GM12878 (cell line): Measurements from ENCODE around the gene SDK2. TPM values are rescaled to one million over a fixed set of nuclear protein-coding genes. Genes with fewer than 3 reads are reported as not detected.

ENCODE experiments used
- ATAC-seq: fragments of 200-7000 bp; cut with Tn5 transposase; 3 replicates; pipeline ENCODE4 v1.9.1; 2020; ENCODE audit warnings: mild to moderate bottlenecking, moderate library complexity
- BruUV-seq: library from RNA; stranded (reverse); fragments of 400-500 nt; replicated peaks from 2 replicates; lab custom pipeline; 2021; lab: Mats Ljungman, UMichigan
- CTCF ChIA-PET: fragments of 300-600 bp; sonication (Branson Sonifier 250); formaldehyde crosslinking; extraction: SDS; loops from one replicate; lab custom pipeline; 2021; ENCODE audit warnings: inconsistent platforms; lab: Yijun Ruan, JAX
- POLR2A ChIA-PET: fragments of 350-600 bp; formaldehyde crosslinking; extraction: SDS; loops from one replicate; lab custom pipeline; 2021; ENCODE audit warnings: inconsistent platforms; lab: Charles Lee
- RAD21 ChIA-PET: fragments of 300-600 bp; sonication (Branson Sonifier 250); formaldehyde crosslinking; loops from one replicate; lab custom pipeline; 2023; ENCODE audit warnings: antibody characterized with exemption; ENCODE audit not compliant: unreplicated experiment; lab: Charles Lee
- SMC1A ChIA-PET: fragments of 300-600 bp; sonication (Branson Sonifier 250); formaldehyde crosslinking; loops from one replicate; lab custom pipeline; 2023; ENCODE audit not compliant: unreplicated experiment, uncharacterized antibody; lab: Charles Lee
- DNase-seq: peaks from one replicate; pipeline ENCODE4 v3.0.0-alpha.2; 2011; ENCODE audit warnings: low read depth, low spot score
- FAIRE-seq: peaks from 3 replicates; lab custom pipeline; 2011; peaks lifted over from hg19 to GRCh38; lab: Jason Lieb, UNC
- H2AFZ ChIP-seq: 2 replicates; pipeline ENCODE4 v1.6.0; 2011; ENCODE audit warnings: low read depth, low read length, control low read depth; ENCODE audit not compliant: control insufficient read depth
- H3K27ac ChIP-seq: 2 replicates; pipeline ENCODE4 v1.5.1; 2011; ENCODE audit warnings: control low read depth; ENCODE audit not compliant: control insufficient read depth, insufficient read depth
- H3K27me3 ChIP-seq, 2 experiments: replicated peaks in 1 of 2; 2 replicates each; pipeline versions ENCODE4 v1.6.0 to v1.6.1; 2011; ENCODE audit warnings: low read length in 1 of 2; ENCODE audit not compliant: control insufficient read depth in 2 of 2, insufficient read depth in 2 of 2
- H3K36me3 ChIP-seq, 2 experiments: 2 replicates each; pipeline ENCODE4 v1.5.1; 2011; ENCODE audit warnings: low read length in 1 of 2; ENCODE audit not compliant: control insufficient read depth in 2 of 2, insufficient read depth in 2 of 2
- H3K4me1 ChIP-seq: 2 replicates; pipeline ENCODE4 v1.6.1; 2011; ENCODE audit warnings: mild to moderate bottlenecking, low read length, moderate library complexity, mixed read lengths; ENCODE audit not compliant: control insufficient read depth, insufficient read depth
- H3K4me2 ChIP-seq: 2 replicates; pipeline ENCODE4 v1.6.0; 2011; ENCODE audit warnings: control low read depth; ENCODE audit not compliant: control insufficient read depth, insufficient read depth
- H3K4me3 ChIP-seq: fragments of 200-600 bp; sonication (generic); 2 replicates; pipeline ENCODE4 v1.5.1; 2016
- H3K79me2 ChIP-seq: 2 replicates; pipeline ENCODE4 v1.6.0; 2011; ENCODE audit warnings: low read length; ENCODE audit not compliant: control insufficient read depth, insufficient read depth
- H3K9ac ChIP-seq: 2 replicates; pipeline ENCODE4 v1.8.0; 2011; ENCODE audit warnings: low read length, control low read depth, mixed read lengths; ENCODE audit not compliant: control insufficient read depth, insufficient read depth
- H3K9me3 ChIP-seq: replicated peaks from 3 replicates; pipeline ENCODE4 v1.5.1; 2011; ENCODE audit warnings: mild to moderate bottlenecking, low read length; ENCODE audit not compliant: control insufficient read depth, insufficient read depth
- H4K20me1 ChIP-seq: 2 replicates; pipeline ENCODE4 v1.6.0; 2011; ENCODE audit not compliant: control insufficient read depth, insufficient read depth
- KLF5 ChIP-seq: fragments of 450-650 bp; IDR thresholded peaks from 2 replicates; pipeline ENCODE4 v1.6.1; 2014; ENCODE audit warnings: mild to moderate bottlenecking; ENCODE audit not compliant: partially characterized antibody
- NFIC ChIP-seq: IDR thresholded peaks from 2 replicates; pipeline ENCODE4 v1.6.1; 2012; ENCODE audit warnings: low read depth, mild to moderate bottlenecking, inconsistent platforms, low read length, moderate library complexity
- POLR2A ChIP-seq: IDR thresholded peaks from 2 replicates; pipeline ENCODE4 v1.6.1; 2011; ENCODE audit warnings: low read depth, mild to moderate bottlenecking, low read length
- ZNF274 ChIP-seq: IDR thresholded peaks from one replicate; pipeline ENCODE4 v1.8.0; 2011; ENCODE audit not compliant: insufficient read length, insufficient read depth
- ZZZ3 ChIP-seq: IDR thresholded peaks from 2 replicates; pipeline ENCODE4 v1.6.1; 2011; ENCODE audit warnings: low read depth; ENCODE audit not compliant: control insufficient read depth, insufficient read length
- WGBS: methylation state at CpG from one replicate; pipeline ENCODE4 v1.1.6; 2016; ENCODE audit warnings: low lambda C conversion rate; ENCODE audit not compliant: insufficient replicate concordance, insufficient coverage; ENCODE audit errors: missing lambda C conversion rate; 5-methylcytosine and 5-hydroxymethylcytosine counted together
- in situ Hi-C: fragments of 300-500 bp; cut with MboI; formaldehyde crosslinking; loops from 9 replicates; pipeline ENCODE4 v1.14.3; 2018; ENCODE audit warnings: mixed read lengths
- intact Hi-C: fragments of 100-400 bp; cut with micrococcal nuclease; formaldehyde crosslinking; loops from one replicate; pipeline ENCODE4 v1.14.2; 2022; ENCODE audit not compliant: unreplicated experiment
- polyA plus RNA-seq, 11 experiments: library from polyadenylated mRNA; depleted of rRNA in 4 of 11; unstranded in 6 of 11; stranded (reverse) in 5 of 11; fragments of >200 nt; fragmentation: Nextera tagmentation in 4 of 11; fragmentation: Illumina TruSeq in 1 of 11; extraction: Ambion mirVana in 4 of 11; extraction: Trizol in 1 of 11; gene quantifications; 1 replicate in 1 of 11; 2 replicates in 10 of 11; pipeline versions ENCODE4 v1.2.1 to v1.2.3, GENCODE V29; 2011 to 2016; ENCODE audit warnings: inconsistent platforms in 2 of 11, missing spikeins in 2 of 11, low read depth in 1 of 11
- total RNA-seq, 4 experiments: library from RNA; depleted of rRNA in 3 of 4; stranded (reverse); fragments of >200 nt in 3 of 4; fragmentation: Illumina TruSeq in 1 of 4; extraction: Trizol in 1 of 4; gene quantifications; 2 replicates each; pipeline versions ENCODE4 v1.2.1 to v1.2.3, GENCODE V29; 2013 to 2021
- TF ChIP-seq, protein P1 (sequence below), 3 experiments: IDR thresholded peaks in 2 of 3; conservative IDR thresholded peaks in 1 of 3; 2 replicates each; pipeline ENCODE4 v1.5.1; 2011; ENCODE audit warnings: low read depth in 3 of 3, low read length in 3 of 3, mild to moderate bottlenecking in 3 of 3, control low read depth in 2 of 3, moderate library complexity in 2 of 3, inconsistent platforms in 1 of 3, mixed read lengths in 1 of 3; ENCODE audit not compliant: control insufficient read depth in 2 of 3, insufficient read depth in 1 of 3; ENCODE audit errors: extremely low read depth in 1 of 3
- TF ChIP-seq, protein P2 (sequence below): fragments of 450-650 bp; IDR thresholded peaks from 2 replicates; pipeline ENCODE4 v1.6.1; 2016; ENCODE audit warnings: mild to moderate bottlenecking, moderate library complexity, borderline replicate concordance
- TF ChIP-seq, protein P3 (sequence below): fragments of 450-650 bp; conservative IDR thresholded peaks from 2 replicates; pipeline ENCODE4 v1.6.1; 2017; ENCODE audit warnings: mild to moderate bottlenecking, moderate library complexity

Gene SDK2
- total and polyA plus RNA-seq, 10 of the 15 experiments (the other 5 are each of a cell fraction or from before 2014, with no cell fraction given): 0.03 to 0.08 (median 0.03) TPM; not detected in 7

DNA sequence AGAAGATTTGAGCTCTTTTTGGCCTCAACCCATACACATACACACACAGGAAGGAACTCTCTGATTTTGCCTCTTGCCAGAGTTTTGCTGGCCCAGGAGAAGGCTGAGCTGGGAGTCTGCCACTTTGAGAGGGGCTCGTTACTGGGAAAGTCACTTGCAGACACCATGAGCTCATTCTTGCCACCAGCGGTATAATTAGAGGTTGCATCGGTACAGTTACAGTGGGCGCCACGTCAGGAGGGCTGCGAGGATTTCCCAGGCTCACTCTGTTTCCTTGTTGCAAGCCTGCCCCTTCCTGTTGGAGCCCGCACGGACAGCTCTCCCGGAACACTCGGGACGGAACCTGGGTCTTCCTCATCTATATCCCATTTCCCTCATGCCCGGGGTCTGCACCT is 3.1 kb upstream of the SDK2 start:
- ChIA-PET SMC1A (no interaction called here), CTCF (interaction anchor here (1.0 kb wide), 1 partner anchor 218 kb away, joined by 3 read pairs; no protein-coding TSS in a partner anchor), POLR2A (no interaction called here)
- Histone ChIP-seq H2AFZ (no peak overlapping the region), H3K4me1 (no peaks in the 10 kb centered on the region), H3K27me3 (peaks cover 4 to 15% of the 10 kb centered on the region in 2 experiments), H3K9ac (no peak overlapping the region), H3K9me3 (no peaks in the 10 kb centered on the region), H4K20me1 (no peaks in the 10 kb centered on the region), H3K4me2 (no peak overlapping the region), H3K36me3 (no peaks in the 10 kb centered on the region), H3K79me2 (no peaks in the 10 kb centered on the region), H3K4me3 (no peak overlapping the region), H3K27ac (no peak overlapping the region)
- WGBS: 47% methylated on average over 12 of the region's 12 CpGs
- in situ Hi-C loops (no loop called here), intact Hi-C loops (no loop called here)
- BruUV-seq: no TSS peak
- DNase-seq (no peak), FAIRE-seq (no peak), ATAC-seq (no peak)
- TF ChIP-seq ZNF274: no peak
- TF ChIP-seq, protein P1, sequence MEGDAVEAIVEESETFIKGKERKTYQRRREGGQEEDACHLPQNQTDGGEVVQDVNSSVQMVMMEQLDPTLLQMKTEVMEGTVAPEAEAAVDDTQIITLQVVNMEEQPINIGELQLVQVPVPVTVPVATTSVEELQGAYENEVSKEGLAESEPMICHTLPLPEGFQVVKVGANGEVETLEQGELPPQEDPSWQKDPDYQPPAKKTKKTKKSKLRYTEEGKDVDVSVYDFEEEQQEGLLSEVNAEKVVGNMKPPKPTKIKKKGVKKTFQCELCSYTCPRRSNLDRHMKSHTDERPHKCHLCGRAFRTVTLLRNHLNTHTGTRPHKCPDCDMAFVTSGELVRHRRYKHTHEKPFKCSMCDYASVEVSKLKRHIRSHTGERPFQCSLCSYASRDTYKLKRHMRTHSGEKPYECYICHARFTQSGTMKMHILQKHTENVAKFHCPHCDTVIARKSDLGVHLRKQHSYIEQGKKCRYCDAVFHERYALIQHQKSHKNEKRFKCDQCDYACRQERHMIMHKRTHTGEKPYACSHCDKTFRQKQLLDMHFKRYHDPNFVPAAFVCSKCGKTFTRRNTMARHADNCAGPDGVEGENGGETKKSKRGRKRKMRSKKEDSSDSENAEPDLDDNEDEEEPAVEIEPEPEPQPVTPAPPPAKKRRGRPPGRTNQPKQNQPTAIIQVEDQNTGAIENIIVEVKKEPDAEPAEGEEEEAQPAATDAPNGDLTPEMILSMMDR (IDR thresholded peaks at IDR 0.05 in 2 of 3, conservative IDR thresholded peaks at IDR 0.05 in 1 of 3; ENCODE audit: control insufficient read depth in 2 of 3, extremely low read depth in 1 of 3, insufficient read depth in 1 of 3, low read depth in 3 of 3, low read length in 3 of 3): no peak
- no peak for TF ChIP-seq NFIC
- TF ChIP-seq, protein P2, sequence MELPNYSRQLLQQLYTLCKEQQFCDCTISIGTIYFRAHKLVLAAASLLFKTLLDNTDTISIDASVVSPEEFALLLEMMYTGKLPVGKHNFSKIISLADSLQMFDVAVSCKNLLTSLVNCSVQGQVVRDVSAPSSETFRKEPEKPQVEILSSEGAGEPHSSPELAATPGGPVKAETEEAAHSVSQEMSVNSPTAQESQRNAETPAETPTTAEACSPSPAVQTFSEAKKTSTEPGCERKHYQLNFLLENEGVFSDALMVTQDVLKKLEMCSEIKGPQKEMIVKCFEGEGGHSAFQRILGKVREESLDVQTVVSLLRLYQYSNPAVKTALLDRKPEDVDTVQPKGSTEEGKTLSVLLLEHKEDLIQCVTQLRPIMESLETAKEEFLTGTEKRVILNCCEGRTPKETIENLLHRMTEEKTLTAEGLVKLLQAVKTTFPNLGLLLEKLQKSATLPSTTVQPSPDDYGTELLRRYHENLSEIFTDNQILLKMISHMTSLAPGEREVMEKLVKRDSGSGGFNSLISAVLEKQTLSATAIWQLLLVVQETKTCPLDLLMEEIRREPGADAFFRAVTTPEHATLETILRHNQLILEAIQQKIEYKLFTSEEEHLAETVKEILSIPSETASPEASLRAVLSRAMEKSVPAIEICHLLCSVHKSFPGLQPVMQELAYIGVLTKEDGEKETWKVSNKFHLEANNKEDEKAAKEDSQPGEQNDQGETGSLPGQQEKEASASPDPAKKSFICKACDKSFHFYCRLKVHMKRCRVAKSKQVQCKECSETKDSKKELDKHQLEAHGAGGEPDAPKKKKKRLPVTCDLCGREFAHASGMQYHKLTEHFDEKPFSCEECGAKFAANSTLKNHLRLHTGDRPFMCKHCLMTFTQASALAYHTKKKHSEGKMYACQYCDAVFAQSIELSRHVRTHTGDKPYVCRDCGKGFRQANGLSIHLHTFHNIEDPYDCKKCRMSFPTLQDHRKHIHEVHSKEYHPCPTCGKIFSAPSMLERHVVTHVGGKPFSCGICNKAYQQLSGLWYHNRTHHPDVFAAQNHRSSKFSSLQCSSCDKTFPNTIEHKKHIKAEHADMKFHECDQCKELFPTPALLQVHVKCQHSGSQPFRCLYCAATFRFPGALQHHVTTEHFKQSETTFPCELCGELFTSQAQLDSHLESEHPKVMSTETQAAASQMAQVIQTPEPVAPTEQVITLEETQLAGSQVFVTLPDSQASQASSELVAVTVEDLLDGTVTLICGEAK: no peak
- no peak for TF ChIP-seq POLR2A
- no peak for TF ChIP-seq KLF5
- TF ChIP-seq, protein P3, sequence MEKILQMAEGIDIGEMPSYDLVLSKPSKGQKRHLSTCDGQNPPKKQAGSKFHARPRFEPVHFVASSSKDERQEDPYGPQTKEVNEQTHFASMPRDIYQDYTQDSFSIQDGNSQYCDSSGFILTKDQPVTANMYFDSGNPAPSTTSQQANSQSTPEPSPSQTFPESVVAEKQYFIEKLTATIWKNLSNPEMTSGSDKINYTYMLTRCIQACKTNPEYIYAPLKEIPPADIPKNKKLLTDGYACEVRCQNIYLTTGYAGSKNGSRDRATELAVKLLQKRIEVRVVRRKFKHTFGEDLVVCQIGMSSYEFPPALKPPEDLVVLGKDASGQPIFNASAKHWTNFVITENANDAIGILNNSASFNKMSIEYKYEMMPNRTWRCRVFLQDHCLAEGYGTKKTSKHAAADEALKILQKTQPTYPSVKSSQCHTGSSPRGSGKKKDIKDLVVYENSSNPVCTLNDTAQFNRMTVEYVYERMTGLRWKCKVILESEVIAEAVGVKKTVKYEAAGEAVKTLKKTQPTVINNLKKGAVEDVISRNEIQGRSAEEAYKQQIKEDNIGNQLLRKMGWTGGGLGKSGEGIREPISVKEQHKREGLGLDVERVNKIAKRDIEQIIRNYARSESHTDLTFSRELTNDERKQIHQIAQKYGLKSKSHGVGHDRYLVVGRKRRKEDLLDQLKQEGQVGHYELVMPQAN: no peak
- TF ChIP-seq ZZZ3: no peak
- TF ChIP-seq, all 136 proteins: peak for 0
- RAD21 ChIA-PET: interaction anchor here (0.7 to 1.2 kb wide), 3 partner anchors 62 to 350 kb away, joined by 3 to 5 read pairs (median 3); no protein-coding TSS in a partner anchor
